AG08396 (cell line): ENCODE data around the gene ESRP2.

Experiments
- DNase-seq: peaks from one replicate; pipeline ENCODE4 v3.0.0; 2012; ENCODE audit warnings: low spot score, mixed read lengths

Gene ESRP2

DNA sequence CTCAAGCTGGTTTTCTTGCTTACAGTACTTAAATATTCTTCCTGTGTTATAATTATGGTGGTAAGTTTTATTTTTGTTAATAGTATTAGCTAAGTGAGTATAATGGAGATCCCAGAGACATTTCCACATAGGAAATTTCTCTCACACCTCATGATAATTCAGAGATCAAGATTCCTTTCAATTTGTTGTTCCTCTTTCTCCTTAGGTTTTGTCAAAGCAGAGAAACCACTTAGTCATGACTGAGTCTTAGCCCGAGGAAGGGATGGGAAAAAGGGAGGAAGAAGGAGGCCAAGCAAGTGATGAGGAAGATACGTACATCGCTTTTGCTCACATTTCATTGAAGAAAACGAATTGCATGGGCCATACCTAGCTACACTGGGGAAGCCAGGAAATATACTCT is 18.4 kb downstream of the ESRP2 start:
- DNase-seq = no peak

DNA sequence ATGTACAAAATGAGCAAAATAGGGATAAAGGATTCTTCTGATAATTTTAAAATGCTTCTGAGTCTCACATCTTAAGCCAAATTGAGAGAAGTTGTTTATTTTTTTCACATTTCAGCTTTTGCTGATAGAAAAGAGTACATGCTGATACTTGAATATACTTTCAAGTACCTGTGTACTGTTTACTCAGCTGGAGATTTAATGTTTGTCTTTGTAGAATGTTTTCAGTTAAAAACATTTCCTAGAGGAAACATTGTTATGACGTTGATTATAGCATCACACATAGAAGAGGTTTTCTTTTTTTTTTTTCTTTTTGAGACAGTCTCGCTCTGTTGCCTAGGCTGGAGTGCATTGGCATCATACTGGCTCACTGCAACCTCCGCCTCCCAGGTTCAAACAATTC is 19.7 kb downstream of the ESRP2 start:
- no peak for DNase-seq

DNA sequence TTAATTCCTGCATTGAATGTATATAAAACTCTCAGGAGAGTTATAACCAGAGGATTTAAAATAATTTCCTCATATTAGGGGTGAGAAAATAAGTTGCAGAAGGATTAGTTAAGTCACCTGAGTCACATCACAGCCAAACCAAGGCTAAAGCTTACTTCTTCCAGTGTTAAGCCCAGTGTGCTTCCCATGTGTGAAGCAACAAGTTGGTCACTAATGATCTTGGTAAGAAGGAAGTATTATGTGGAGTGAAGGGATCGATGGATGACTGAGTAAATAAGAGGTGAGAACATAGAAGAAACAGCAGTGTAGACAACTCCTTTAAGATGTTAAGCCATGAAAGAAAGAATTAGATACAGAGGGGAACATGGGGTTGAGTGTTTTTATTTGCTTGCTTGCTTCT is 20.6 kb downstream of the ESRP2 start:
- no peak for DNase-seq

DNA sequence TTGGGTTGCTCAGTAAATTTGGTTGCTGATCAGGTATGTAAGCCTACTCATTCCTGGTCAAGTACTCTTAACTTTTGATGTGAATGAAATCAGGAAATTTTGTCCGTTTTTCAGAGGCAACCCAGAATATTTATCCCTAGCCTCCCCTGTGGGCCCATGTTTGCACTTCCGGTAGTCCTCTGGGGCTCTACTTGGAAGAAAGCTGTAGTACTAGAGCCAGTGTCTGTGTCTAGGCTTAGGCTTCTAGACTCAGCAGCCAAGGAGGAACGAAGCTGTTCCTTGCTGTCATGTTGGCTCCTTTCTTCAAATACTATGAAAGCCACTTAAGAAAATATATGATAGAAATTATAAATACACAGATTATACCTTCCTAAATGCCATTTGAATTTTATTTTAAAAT is 21.2 kb downstream of the ESRP2 start:
- DNase-seq = no peak

DNA sequence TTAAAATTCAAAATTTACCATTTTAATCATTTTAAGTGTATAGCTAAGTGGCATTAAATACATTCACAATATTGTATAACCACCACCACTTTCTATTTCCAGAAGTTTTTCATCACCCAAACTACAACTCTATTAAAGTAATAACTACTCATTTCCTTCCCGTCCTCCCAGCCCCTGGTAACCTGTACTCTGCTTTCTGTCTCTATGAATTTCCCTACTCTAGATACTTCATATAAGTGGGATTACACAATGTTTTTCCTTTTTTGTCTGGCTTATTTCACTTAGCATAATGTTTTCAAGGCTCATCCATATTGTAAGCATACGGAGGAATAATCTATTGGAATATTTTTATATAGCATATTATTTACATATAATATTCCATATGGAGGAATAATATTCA is 29.7 kb downstream of the ESRP2 start:
- no peak for DNase-seq

DNA sequence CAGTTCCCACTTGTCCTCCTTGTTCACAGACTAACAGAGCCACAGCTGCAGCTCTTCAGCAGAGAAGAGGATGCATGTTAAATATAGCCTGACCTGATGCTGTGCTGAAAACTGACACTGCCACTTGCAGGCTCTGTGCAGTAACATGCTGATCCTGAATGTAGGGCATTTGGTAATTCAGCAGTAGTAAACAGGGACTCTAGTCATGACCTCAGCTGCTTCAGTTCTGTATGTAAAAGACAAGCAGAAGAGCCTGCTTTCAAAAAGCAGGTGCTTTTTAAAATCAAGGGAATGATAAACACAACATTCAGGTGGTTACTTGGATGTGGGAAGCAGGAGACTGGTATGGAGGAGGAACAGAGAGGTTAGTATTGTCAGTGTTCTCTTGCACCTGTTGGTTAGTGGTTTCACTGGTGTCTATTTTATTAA is 33.8 kb downstream of the ESRP2 start:
- no peak for DNase-seq

DNA sequence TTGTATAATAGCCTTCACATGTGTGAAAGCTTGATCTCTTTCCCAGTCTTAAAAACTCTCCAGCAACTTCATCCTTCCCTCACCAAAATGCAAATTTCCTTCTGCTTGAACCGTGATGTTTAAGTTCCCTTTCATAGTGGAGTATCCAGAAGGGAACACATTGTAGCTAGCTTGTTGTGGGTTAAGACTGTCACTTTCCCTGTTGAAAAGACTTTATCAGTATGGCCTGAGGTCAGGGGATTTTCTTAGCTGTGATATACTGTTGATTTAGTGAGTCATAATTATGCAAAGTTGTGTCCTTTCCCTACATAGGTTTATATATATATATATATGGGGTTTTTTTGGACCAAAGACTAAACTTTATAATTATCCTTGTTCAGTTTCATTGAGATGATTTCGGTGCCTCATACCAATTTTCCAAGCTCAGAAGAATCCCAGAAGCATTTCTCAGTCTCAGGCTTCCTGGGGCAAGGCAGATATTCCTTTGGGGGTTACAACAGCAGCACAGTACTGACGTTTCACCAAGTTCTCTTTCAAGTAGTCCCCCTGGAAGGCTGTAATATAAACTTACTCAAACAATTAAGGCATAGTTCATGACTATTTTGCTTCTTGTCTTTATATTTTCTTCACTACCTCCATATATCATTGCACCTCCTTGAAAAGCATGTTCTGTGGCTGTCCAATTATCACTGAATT is 35.7 kb downstream of the ESRP2 start:
- DNase-seq = no peak

DNA sequence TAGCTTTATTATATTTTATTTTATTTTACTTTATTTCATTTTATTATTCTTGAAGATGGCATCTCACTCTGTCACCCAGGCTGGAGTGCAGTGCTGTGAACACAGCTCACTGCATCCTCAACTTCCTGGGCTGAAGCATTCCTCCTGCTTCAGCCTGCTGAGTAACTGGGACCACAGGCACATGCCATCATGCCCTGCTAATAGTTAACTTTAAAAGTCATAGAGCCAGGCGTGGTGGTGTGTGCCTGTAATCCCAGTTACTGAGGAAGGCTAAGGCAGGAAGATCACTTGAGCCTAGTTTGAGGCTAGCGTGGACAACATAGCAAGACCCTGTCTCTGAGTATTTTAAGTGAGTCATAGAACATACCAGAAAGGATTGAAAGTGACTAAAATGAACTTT is 38.7 kb downstream of the ESRP2 start:
- no peak for DNase-seq

DNA sequence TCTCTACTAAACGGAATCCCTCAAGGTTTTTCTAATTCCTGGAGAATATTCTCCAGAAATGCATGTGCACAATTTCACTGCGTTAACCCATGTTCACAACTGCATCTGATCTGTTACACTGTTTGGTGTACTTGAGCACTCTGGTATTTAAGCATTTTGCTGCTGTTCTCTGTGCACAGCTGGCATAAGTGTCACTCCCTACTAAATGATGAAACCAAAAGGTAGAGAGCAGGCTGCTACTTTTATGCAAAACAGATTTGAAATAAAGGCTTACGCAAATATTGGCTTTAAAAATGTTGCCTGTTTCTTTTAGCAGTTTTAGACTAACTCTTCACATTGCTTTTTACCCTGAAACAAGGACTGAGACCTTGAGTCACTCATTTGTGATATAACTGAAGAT is 41.7 kb downstream of the ESRP2 start:
- no peak for DNase-seq

DNA sequence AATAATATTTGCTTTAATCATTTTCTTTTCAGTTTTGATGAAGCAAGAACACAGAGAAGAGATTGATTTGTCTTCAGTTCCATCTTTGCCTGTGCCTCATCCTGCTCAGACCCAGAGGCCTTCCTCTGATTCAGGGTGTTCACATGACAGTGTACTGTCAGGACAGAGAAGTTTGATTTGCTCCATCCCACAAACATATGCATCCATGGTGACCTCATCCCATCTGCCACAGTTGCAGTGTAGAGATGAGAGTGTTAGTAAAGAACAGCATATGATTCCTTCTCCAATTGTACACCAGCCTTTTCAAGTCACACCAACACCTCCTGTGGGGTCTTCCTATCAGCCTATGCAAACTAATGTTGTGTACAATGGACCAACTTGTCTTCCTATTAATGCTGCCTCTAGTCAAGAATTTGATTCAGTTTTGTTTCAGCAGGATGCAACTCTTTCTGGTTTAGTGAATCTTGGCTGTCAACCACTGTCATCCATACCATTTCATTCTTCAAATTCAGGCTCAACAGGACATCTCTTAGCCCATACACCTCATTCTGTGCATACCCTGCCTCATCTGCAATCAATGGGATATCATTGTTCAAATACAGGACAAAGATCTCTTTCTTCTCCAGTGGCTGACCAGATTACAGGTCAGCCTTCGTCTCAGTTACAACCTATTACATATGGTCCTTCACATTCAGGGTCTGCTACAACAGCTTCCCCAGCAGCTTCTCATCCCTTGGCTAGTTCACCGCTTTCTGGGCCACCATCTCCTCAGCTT is 45.0 kb downstream of the ESRP2 start:
- no peak for DNase-seq

DNA sequence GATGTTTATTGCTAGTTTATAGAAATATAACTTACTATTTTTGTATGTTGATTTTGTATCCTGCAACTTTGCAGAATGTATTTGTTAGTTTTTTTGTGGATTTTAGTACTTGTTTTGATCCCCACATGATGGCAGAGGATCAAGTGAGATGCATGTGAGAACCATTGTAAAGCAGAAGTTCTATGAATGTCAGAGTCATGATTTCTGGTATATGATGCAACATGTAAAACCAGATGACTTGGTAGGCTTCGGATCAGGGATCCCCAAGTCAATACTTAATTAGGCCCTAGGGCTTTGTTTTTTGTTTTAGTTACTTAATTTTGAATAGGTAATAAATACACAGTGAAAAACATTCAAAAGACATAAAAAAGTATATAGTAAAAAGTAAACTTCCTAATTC is 45.8 kb downstream of the ESRP2 start:
- no peak for DNase-seq

DNA sequence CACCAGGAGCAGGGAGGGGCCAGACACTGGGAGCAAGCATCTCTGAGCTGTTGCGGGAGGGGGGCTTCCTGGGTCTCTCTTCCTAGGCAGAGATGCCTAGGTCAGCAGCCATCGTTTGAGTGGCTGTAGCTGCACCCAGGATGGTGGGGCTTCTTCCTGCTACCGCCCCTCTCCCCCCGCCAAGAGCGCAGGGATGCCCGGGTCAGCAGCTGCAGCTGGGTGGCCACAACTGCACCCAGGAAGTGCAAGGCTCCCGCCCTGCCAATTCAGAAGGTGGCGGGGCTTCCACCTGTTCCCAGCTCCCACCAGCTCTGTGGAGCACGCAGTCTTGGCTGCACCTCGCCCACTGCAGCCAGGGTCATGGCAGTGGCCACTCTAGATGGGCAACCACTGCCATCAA is 47.8 kb downstream of the ESRP2 start:
- DNase-seq = no peak

DNA sequence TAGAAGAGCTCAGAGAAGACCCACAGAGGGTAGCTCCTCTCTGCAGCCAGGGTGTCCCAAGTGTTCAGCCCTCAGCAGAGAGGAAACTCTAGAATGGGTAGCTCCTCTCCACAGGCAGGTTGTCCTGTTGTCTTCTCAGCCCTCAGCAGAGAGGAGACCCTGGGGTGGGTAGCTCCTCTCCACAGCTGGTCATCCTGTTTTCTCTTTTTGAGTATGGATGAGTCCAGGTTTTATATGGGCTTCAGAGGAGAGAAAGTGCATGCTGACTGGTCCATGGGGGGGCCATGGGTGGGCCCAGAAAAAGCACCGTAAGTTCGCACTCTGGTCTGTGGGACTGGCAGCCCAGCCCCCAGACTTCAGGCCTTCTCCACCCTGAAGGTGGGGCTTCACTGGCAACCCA is 48.4 kb downstream of the ESRP2 start:
- DNase-seq = no peak

DNA sequence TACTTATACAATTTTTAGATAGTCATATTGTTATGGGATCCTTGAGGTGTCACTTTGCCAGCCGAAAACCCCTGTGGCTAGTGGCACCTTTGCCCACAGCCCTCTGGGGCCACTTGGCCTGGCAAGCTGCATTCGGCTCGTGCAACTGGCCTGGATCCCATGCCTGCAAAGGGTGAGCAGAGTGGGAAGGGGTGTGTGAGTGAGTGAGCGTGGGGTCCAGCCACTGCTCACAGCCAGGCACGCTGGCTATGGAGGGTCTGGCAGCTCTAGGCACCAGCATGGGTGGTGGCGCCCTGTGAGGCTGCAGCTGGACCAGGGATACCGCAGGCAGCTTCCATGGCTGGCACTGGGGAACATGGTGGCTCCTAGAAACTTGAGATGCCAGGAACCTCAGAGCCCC is 49.0 kb downstream of the ESRP2 start:
- no peak for DNase-seq

DNA sequence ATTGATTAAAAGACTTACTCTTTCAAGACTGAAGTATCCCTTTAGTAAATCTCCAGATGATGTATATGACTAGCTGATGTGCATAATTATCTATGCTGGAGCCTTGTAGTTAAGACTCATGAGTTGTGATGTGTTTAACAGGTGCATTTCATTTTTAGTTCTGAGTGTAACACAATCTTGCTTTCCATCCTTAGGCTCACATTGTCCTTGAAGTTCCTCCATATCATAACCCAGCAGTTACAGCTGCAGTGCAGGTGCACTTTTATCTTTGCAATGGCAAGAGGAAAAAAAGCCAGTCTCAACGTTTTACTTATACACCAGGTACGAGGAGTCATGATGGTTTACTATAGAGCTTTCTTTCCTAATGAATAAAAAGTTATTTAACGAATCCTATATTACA is 52.9 kb downstream of the ESRP2 start:
- DNase-seq = no peak

DNA sequence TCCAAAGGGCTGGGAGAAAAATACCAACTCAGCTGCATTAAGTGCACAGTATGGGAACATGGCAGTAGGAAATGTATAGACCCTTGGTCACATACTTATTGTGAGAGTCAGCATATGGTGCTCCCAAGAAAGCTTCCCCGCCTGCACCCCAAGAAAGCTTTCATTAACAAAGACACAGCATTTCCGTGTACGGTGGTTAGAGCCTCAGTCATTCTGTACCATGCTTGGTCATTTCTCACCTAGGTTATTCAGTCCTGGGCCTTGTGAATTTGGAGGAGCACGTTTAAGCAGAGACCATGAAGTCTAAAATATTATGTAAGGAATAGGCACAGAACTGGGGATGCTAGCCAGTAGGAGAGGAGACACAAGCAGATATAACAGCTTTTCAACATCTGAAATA is 56.1 kb downstream of the ESRP2 start:
- DNase-seq = no peak

DNA sequence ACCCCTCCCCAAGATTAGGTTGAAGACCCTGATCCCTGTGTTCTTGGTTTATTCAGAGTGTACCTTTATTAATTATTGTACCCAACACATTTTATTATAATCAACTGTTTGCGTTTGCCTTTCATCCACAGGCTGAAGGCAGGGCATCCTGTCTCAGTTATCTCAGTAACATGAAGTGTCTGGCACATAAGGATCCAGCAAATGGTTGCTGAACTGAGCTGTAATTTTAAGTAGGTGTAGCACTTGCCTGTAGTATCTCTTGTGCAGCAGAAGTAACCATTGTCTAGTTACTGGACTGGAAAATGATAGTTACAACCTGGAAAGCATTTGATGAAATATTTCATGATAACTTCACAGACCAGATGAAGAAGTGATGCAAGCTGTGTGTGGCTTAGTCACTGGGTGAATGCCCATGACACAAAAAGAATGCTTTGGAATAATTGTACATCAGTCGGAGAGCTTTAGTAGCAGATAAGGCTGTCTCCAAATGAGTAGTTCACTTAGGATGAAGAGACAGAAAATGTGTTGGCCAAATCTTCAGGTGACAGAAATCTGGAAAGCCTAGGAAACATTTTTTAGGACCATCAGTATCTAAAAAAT is 56.6 kb downstream of the ESRP2 start:
- DNase-seq = no peak
